DOHH2 (cell line): Measurements from ENCODE around the gene TTC27.

Experiments
- H3F3A ChIP-seq: fragments of 200-600 bp; sonication (generic), shearing (Covaris generic); 2 replicates; pipeline ENCODE4 v1.6.0; 2016; ENCODE audit warnings: antibody characterized with exemption, mild to moderate bottlenecking; ENCODE audit not compliant: control insufficient read depth, insufficient read depth
- H3K27ac ChIP-seq: fragments of 200-600 bp; sonication (generic); 2 replicates; pipeline ENCODE4 v1.5.1; 2014; ENCODE audit warnings: low read depth, mild to moderate bottlenecking, low read length, moderate library complexity
- H3K27me3 ChIP-seq: fragments of 200-600 bp; sonication (generic); 2 replicates; pipeline ENCODE4 v1.6.1; 2014; ENCODE audit warnings: mild to moderate bottlenecking, low read length, mixed read lengths; ENCODE audit not compliant: control insufficient read depth
- H3K36me3 ChIP-seq: fragments of 200-600 bp; sonication (generic); 2 replicates; pipeline ENCODE4 v1.6.1; 2014; ENCODE audit warnings: mild to moderate bottlenecking, low read length, moderate library complexity, mixed read lengths; ENCODE audit not compliant: control insufficient read depth
- H3K4me1 ChIP-seq: fragments of 200-600 bp; sonication (generic); 2 replicates; pipeline ENCODE4 v1.6.1; 2014; ENCODE audit warnings: mild to moderate bottlenecking, low read length, mixed read lengths; ENCODE audit not compliant: control insufficient read depth
- H3K4me2 ChIP-seq: fragments of 200-600 bp; sonication (generic); 2 replicates; pipeline ENCODE4 v1.6.0; 2014; ENCODE audit warnings: mild to moderate bottlenecking, low read length, moderate library complexity
- H3K4me3 ChIP-seq: fragments of 200-600 bp; sonication (generic); 2 replicates; pipeline ENCODE4 v1.5.1; 2014; ENCODE audit warnings: mild to moderate bottlenecking, low read length, mixed read lengths
- H3K79me2 ChIP-seq: fragments of 200-600 bp; sonication (generic); 2 replicates; pipeline ENCODE4 v1.6.1; 2014; ENCODE audit warnings: mild to moderate bottlenecking, low read length, mixed read lengths; ENCODE audit not compliant: control insufficient read depth
- H3K9me2 ChIP-seq: fragments of 200-600 bp; sonication (generic); replicated peaks from 2 replicates; pipeline ENCODE4 v1.6.1; 2014; ENCODE audit warnings: mild to moderate bottlenecking, low read length, mixed read lengths; ENCODE audit not compliant: control insufficient read depth
- H3K9me3 ChIP-seq: fragments of 200-600 bp; sonication (generic); 2 replicates; pipeline ENCODE4 v1.6.1; 2014; ENCODE audit warnings: antibody characterized with exemption, low read length, mixed read lengths; ENCODE audit not compliant: control insufficient read depth, insufficient read depth
- H4K20me1 ChIP-seq: fragments of 200-600 bp; sonication (generic); 2 replicates; pipeline ENCODE4 v1.6.0; 2014; ENCODE audit warnings: low read depth, mild to moderate bottlenecking, antibody characterized with exemption, low read length, moderate library complexity; ENCODE audit not compliant: control insufficient read depth, insufficient read depth
- EZH2phosphoT487 ChIP-seq: fragments of 200-600 bp; sonication (generic); IDR thresholded peaks from 2 replicates; pipeline ENCODE4 v1.6.1; 2017; ENCODE audit warnings: borderline replicate concordance, mild to moderate bottlenecking, antibody characterized with exemption, low read length, moderate library complexity, mixed read lengths
- TF ChIP-seq, protein P1 (sequence below): fragments of 200-600 bp; sonication (generic); IDR thresholded peaks from one replicate; pipeline ENCODE4 v1.5.1; 2014; ENCODE audit warnings: antibody characterized with exemption, mild to moderate bottlenecking, low read depth, low read length; ENCODE audit not compliant: poor library complexity, severe bottlenecking

Gene TTC27

DNA sequence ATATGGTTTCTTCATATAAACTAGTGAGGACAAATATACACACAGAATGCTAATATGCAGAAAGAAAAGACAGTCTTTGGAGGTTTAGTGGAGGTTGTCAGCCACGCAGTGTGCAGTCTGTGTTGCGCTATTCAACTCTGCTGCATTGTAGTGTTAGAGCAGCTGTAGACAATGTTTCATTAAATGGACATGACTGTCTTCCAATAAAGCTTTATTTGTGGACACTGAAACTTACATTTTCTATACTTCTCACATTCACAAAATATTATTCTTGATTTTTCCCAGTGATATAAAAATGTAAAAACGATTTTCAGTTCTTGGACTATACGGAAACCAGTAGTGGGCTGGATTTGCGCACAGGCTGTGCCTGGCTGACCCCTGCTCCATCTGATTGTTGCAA lies 13.3 kb downstream of the TTC27 start:
- no peaks in the 10 kb centered on the region for H3K9me2 ChIP-seq
- H3K4me3 ChIP-seq: no peak overlapping the region
- no peaks in the 10 kb centered on the region for H4K20me1 ChIP-seq
- H3K4me2 ChIP-seq: no peak overlapping the region
- H3F3A ChIP-seq: no peaks in the 10 kb centered on the region
- peaks cover 42% of the 10 kb centered on the region for H3K36me3 ChIP-seq
- no peaks in the 10 kb centered on the region for H3K4me1 ChIP-seq
- no peak for TF ChIP-seq EZH2phosphoT487
- no peaks in the 10 kb centered on the region for H3K79me2 ChIP-seq
- no peaks in the 10 kb centered on the region for H3K27me3 ChIP-seq
- H3K27ac ChIP-seq: no peak overlapping the region
- no peaks in the 10 kb centered on the region for H3K9me3 ChIP-seq

GRCh38 chr2:32647180-32647651 lies 19.4 kb downstream of the TTC27 start:
- H3K36me3 ChIP-seq: peaks cover 41% of the 10 kb centered on the region
- no peak for TF ChIP-seq EZH2phosphoT487
- TF ChIP-seq, protein P1, sequence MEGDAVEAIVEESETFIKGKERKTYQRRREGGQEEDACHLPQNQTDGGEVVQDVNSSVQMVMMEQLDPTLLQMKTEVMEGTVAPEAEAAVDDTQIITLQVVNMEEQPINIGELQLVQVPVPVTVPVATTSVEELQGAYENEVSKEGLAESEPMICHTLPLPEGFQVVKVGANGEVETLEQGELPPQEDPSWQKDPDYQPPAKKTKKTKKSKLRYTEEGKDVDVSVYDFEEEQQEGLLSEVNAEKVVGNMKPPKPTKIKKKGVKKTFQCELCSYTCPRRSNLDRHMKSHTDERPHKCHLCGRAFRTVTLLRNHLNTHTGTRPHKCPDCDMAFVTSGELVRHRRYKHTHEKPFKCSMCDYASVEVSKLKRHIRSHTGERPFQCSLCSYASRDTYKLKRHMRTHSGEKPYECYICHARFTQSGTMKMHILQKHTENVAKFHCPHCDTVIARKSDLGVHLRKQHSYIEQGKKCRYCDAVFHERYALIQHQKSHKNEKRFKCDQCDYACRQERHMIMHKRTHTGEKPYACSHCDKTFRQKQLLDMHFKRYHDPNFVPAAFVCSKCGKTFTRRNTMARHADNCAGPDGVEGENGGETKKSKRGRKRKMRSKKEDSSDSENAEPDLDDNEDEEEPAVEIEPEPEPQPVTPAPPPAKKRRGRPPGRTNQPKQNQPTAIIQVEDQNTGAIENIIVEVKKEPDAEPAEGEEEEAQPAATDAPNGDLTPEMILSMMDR: no peak
- no peaks in the 10 kb centered on the region for H3K79me2 ChIP-seq
- H3F3A ChIP-seq: no peaks in the 10 kb centered on the region
- no peaks in the 10 kb centered on the region for H3K9me2 ChIP-seq
- no peaks in the 10 kb centered on the region for H3K4me1 ChIP-seq
- H3K4me3 ChIP-seq: no peak overlapping the region
- H3K9me3 ChIP-seq: no peaks in the 10 kb centered on the region
- H3K4me2 ChIP-seq: no peak overlapping the region
- H3K27me3 ChIP-seq: no peaks in the 10 kb centered on the region
- H4K20me1 ChIP-seq: no peaks in the 10 kb centered on the region
- no peak overlapping the region for H3K27ac ChIP-seq

GRCh38 chr2:32652555-32653209 lies 24.8 kb downstream of the TTC27 start:
- Histone ChIP-seq H3K36me3 (peaks cover 28% of the 10 kb centered on the region), H3K79me2 (no peaks in the 10 kb centered on the region), H3F3A (no peaks in the 10 kb centered on the region), H3K27ac (no peak overlapping the region), H3K27me3 (no peaks in the 10 kb centered on the region), H3K4me3 (no peak overlapping the region), H3K9me3 (no peaks in the 10 kb centered on the region), H3K9me2 (no peaks in the 10 kb centered on the region), H3K4me1 (no peaks in the 10 kb centered on the region), H4K20me1 (no peaks in the 10 kb centered on the region), H3K4me2 (no peak overlapping the region)
- TF ChIP-seq EZH2phosphoT487: no peak
- TF ChIP-seq, protein P1: no peak

GRCh38 chr2:32656069-32656468 lies 28.2 kb downstream of the TTC27 start:
- Histone ChIP-seq H3K9me3 (no peaks in the 10 kb centered on the region), H3K36me3 (peaks cover 16% of the 10 kb centered on the region), H3K27me3 (no peaks in the 10 kb centered on the region), H3K9me2 (no peaks in the 10 kb centered on the region), H3K79me2 (no peaks in the 10 kb centered on the region), H3F3A (no peaks in the 10 kb centered on the region), H3K4me3 (no peak overlapping the region), H3K27ac (no peak overlapping the region), H4K20me1 (no peaks in the 10 kb centered on the region), H3K4me2 (no peak overlapping the region), H3K4me1 (no peaks in the 10 kb centered on the region)
- TF ChIP-seq, protein P1: no peak
- no peak for TF ChIP-seq EZH2phosphoT487
